NCI-H2081 (cell line): ENCODE results near the gene ST3GAL4.
"Not testable (repeated sequence)": the region's sequence is repeated elsewhere in the genome, so short reads cannot be mapped to it uniquely, and the experiment has no call there.

ENCODE experiments used
- DNase-seq, 2 experiments: peaks; one replicate each; lab custom pipeline; 2025; lab: John Stamatoyannopoulos, UW

The ST3GAL4 gene

GRCh38 chr11:126346586-126346940, 8.9 kb upstream of the ST3GAL4 start:
- peak in 1 of 2 experiments; percentile 21 for DNase-seq

GRCh38 chr11:126346946-126347345, 8.5 kb upstream of the ST3GAL4 start:
- DNase-seq: not testable (repeated sequence)

GRCh38 chr11:126347751-126348668, 7.5 kb upstream of the ST3GAL4 start:
- DNase-seq: no peak

GRCh38 chr11:126348806-126349582, 6.5 kb upstream of the ST3GAL4 start:
- no peak for DNase-seq

- DNase-seq: no peak
Observed at GRCh38 chr11:126350836-126351235, 4.7 kb upstream of the ST3GAL4 start.

- DNase-seq: no peak
Observed at GRCh38 chr11:126352163-126352562, 3.3 kb upstream of the ST3GAL4 start.

GRCh38 chr11:126352934-126353801, 2.3 kb upstream of the ST3GAL4 start:
- DNase-seq: no peak

GRCh38 chr11:126354631-126355323, 709 bp upstream of the ST3GAL4 start:
- DNase-seq: peak in 1 of 2 experiments; percentile 51

GRCh38 chr11:126355926-126356897, 726 bp downstream of the ST3GAL4 start:
- no peak for DNase-seq

GRCh38 chr11:126357055-126357962, 1.8 kb downstream of the ST3GAL4 start:
- no peak for DNase-seq

GRCh38 chr11:126357969-126358762, 2.7 kb downstream of the ST3GAL4 start:
- DNase-seq: no peak

- DNase-seq: no peak
Observed at GRCh38 chr11:126358763-126359160, 3.3 kb downstream of the ST3GAL4 start.

GRCh38 chr11:126359431-126360048, 4.1 kb downstream of the ST3GAL4 start:
- DNase-seq: peak; percentile 42 to 73

- DNase-seq: no peak
Observed at GRCh38 chr11:126360049-126360446, 4.6 kb downstream of the ST3GAL4 start.

GRCh38 chr11:126361400-126361799, 5.9 kb downstream of the ST3GAL4 start:
- DNase-seq: no peak

- no peak for DNase-seq
Observed at GRCh38 chr11:126362879-126363655, 7.6 kb downstream of the ST3GAL4 start.

GRCh38 chr11:126363706-126364248, 8.3 kb downstream of the ST3GAL4 start:
- DNase-seq: no peak
